ENCODE data around the gene ATP6V0C.
"Not testable (repeated sequence)": the region's sequence is repeated elsewhere in the genome, so short reads cannot be mapped to it uniquely, and the experiment has no call there.

The ATP6V0C gene

DNA sequence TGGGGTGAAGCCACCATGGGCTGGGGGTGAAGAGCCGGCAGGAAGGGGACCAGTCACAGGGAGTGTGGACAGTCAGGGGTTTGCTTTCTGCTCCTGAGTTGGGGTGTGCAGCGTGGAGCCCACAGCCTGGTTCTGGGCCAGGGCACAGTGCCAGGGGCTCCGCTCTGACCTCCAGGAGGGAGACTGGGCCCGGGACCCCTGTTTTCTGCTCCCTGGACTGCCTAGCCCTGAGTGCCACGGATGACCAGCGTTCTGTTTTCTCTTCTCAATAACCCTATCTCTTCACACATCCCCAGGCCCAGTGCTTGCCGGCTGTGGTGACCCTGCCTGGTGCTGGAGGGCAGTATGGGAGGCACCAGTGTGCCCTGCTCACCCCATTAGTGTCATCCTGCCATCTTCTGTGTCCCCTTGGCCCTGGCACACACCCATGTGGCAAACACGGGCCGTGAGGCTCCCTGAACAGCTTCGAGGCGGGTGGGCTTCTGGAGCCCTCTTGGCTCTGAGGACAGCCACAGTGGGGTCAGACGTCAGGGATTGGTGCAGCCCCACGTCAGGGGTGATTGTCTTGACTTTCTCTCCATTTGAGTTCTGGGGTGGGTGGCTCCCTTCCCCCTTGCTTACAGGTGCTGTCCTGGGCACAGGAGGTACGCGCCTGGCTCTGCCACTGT, 16.3 kb downstream of the ATP6V0C start:
- no peak for DNase-seq

DNA sequence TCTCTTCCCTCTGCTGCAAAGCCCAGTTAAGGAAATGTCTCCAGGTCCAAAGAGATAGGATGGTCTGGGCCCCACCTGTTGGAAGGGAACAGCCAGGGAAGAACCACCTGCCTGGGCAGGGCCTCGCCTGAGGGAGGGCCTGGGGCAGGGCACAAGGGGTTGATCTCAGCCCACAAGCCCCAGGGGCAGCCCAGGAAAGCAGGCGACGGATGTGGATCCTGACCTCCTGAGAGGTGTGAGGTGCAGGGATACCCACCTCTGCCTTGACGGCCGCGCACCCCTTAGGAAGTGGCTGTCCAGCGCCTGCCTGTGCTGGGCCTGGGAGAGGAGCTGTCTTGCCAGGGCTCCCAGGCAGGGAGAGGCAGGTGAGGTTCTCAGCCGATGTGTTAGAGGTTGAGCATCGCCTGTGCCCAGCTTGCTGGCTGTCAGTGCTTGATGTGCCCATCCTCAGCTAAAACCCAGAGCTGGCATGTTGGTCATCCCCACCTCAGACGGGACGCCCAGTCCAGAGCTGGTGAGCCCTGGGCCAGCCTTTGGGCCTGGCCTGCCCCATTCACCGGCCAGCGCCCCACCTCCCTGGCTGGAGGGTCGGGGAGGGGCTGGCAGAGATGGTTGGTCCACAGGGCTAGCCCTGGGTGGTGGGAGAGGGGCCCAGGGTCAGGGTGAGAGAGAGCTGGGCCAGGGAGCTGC, 17.0 kb downstream of the ATP6V0C start:
- DNase-seq: no peak

DNA sequence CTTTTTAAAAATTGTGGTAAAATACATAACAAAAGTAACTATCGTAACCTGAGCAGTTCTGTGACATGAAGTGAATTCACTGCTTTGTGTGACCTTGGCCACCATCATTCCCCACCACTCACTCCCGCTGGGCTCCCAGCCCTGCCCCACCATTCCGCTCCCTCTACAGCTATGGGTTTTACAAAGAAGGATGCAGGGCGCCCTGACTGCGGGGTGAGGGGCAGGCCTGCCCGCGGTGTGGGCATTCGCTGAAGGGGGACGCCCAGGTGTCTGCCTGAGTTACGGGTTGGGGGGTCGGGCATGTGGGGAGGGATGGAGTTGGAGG, 17.6 kb downstream of the ATP6V0C start, which contains the start of gene CEMP1:
CEMP1 (minus strand) TSS at position 38 of the 325 bp plus-strand sequence. CDS start 335 bp downstream, outside the sequence.
- no peak for DNase-seq

DNA sequence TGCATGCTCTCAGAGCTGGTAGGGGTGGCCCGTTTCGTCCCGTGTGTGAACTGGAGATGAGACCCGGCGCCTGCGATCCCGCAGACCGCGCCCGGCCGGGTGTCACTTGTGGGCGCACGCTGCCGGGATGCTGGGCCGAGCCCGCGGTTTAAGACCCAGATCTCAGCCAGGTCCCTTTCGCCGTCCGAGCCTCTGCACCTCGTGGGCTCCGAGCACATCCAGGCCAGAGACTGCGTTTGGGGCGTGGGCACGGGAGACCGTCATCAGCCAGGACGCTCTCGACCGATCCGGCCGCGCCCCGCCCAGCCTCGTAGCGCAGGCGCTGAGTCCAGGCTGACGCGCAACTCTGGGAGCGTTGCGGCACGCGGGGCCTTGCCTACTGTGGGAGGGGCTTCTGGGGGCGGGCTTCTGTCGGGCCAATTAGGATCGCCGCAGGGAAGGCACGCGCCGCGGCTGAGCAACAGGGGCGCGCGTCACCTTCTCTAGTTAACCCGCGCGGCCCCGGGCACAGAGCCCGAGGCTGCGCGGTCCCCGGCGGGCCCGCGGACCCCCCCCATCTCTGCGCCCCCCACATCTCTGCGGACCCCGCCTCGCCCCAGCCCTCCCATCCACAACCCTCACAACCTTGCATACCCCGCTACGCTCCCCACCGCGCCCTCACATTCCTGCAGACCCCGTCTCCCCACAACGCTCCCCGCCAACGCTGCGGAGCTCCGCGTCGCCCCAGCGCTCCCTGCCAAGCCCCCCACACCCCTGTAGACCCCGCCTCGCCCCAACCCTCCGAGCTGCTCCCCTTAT, 18.1 kb downstream of the ATP6V0C start:
- DNase-seq: peak; percentile 98

DNA sequence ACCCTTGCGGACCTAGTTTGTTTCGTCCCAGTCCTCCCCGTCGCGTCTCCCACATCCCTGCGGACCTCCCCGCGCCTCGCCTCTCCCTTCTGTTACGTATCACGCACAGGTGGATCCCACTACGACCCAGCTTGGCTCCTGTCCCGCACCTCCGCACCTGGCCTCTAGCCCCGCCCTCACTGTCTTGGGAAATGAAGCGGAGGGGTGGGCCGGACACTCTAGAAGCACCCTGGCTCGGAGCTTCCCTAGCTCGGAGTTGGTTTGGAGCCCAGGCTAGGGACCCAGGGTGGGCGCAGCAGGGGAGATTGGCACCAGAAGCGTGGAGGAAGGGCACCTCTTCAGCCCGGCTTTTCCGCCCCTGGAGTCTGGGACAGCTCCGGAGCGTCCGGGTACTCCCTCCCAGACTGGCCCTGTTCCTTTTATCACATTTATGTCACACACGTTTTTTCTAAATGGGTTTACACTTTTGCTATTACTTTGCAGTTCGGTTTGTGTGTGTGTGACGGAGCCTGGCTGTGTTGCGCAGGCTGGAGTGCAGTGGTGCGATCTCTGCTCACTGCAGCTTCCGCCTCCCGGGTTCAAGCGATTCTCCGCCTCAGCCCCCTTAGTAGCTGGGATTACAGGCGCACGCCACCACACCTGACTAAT, 18.9 kb downstream of the ATP6V0C start:
- DNase-seq: peak; percentile 65

DNA sequence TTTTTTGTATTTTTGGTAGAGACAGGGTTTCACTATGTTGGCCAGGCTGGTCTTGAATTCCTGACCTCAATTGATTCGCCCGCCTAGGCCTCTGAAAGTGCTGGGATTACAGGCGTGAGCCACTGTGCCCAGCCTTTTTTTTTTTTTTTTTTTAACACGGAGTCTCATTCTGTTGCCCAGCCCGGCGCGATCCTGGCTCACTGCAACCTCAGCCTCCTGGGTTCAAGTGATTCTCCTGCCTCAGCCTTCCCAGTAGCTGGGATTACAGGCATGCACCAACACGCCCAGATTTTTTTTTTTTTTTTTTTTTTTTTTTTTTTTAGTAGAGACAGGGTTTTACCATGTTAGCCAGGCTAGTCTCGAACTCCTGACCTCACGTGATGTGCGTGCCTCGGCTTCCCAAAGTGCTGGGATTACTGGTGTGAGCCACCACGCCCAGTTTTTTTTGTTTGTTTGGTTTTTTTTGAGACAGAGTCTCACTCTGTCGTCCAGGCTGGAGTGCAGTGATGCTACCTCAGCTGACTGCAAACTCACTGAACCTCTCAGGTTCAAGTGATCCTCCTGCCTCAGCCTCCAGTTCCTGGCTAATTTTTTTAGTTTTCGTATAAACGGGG, 19.5 kb downstream of the ATP6V0C start:
- not testable (repeated sequence) for DNase-seq

DNA sequence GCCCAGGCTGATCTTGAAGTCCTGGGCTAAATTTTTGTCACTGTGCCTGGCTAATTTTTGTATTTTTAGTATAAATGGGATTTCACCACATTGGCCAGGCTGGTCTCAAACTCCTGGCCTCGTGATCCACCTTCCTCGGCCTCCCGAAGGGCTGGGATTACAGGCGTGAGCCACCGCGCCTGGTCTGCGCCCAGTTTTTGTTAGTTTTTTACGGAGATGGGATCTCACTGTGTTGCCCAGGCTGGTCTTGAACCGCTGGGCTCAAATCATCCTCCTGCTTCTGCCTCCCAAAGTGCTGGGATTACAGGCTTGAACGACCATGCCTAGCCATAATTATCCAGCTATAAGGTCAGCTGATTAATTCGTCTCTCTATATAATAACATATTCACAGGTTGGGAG, 20.2 kb downstream of the ATP6V0C start:
- no peak for DNase-seq

DNA sequence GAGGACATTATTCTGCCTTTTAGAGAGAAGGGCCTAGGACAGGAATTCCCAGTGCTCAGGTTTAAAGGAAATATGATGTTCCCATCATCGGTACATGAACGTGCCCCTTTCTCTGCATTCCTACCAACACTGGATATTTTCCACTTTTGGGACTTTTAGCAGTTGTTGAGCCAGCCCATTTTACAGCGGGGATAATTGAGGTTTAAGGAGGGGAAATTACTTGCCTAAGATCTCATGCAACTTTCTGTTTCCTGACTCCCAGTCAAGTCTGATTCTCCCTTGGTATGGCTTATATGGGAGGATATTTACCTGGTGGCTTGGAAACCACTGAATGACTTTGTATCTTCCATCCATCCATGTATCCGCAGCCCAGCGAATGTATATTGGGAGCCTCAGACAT, 20.6 kb downstream of the ATP6V0C start:
- DNase-seq: not testable (repeated sequence)

DNA sequence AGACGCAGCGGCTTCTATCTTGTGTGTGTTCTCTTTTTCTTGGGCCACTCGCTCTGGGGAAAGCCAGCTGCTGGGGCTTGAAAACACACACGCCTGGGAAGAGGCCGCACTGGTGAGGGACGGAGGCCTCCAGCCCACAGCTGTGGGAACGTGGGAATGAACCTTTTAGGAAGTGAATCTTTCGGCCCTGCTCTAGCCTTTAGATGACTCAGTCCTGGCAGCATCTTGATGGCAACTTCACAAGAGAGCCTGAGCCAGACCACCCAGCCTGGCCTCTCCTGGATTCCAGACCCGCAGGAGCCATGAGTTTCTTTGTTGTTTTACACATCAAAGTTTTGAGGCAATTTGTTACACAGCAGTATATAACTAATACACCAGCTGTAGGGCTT, 21.9 kb downstream of the ATP6V0C start:
- DNase-seq: no peak

DNA sequence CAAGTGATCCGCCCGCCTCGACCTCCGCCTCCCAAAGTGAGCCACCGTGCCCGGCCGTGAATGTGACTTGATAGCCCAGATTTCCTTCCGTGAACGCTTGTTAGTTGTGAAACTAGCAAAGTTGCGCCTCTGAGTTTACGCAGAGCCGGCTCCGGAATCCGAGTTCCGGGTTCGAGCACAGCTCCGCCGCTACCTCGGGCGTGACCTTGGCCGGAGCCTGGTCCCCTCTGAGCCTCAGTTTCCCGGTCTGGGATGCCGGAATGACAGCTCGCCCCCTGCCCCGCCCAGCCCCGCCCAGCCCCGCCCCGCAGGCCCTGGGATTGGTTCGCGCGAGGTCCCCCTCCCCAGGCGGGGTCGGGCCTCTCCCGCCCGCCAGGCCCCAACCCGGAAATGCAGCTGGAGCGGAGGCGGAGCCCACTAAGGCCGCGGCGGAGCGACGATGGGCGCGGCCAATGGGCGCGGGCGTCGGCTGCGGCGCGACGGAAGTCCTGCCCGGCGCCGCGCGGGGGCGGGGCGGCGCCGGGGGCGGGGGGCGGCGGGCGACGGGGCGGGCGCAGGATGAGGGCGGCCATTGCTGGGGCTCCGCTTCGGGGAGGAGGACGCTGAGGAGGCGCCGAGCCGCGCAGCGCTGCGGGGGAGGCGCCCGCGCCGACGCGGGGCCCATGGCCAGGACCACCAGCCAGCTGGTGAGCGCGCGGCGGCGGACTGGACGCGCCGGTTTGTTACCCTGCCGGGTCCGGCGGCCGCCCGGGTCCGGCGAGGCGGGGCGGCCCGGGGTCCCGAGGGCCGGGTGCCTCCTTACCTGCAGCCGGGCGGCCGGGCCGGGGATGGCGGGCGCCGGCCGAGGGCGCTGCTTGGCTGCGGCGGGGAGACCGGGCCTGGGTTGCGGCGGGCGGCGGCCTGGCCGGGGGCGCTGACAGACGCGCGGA, 24.0 kb downstream of the ATP6V0C start, which contains the start of gene PDPK1:
PDPK1 (plus strand) TSS at position 571 of the 929 bp plus-strand sequence; CDS start at position 663, 92 bp downstream.
- DNase-seq: peak; percentile 92 to 93

DNA sequence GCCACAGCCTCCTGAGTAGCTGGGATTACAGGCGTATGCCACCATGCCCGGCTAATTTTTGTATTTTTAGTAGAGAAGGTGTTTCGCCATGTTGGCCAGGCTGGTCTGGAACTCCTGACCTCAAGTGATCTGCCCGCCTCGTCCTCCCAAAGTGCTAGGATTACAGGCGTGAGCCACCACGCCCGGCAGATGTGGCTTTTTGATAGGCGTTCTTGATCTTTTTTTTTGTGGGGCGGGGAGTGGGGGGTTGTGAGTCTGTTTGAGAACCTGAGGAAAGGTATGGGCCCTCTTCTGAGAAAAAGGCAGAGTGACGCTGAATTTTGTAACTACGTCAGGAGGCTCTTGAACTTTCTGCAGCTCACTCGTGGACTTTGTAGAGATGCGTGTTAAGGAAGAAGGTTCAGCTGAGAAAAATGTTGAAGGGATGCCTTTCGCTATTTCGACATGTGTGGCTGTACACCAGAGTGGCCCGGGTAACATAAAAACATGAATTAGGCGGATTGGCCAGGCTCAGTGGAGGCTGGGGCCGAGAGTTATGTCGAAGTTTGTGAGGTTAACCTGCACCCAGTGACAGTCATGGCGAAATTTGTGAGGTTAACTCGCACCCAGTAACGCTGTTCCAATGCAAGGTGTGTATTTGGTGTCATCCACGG, 25.6 kb downstream of the ATP6V0C start:
- not testable (repeated sequence) for DNase-seq

DNA sequence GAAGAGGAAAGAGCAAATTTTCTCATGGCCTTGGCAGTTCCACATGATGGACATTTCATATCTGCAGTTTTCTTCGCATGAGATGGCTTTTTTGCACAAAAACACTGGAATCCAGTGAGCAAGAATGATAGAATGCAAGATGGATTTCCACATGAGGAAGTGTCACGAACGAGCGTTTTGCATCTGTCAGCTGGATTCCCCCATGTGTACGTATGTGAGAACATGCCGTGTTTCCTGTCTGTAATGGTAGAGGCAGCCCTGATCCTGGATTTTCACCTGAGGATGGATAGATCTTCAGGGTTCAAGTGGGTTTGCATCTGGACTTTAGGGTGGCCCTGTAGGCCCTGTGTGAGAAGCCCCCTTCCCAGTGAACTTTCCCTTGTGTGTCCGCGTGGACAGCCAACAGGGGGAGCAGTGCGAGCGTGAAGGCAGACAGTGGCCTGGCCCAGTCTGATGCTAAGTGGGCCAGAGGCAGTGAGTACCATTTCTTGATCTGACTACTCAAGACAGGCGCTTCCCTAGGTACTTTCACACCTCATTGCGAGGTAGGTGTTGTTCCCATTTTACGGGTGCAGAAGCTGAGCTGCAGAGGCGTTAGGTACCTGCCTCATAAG, 26.2 kb downstream of the ATP6V0C start:
- peak; percentile 44 to 50 for DNase-seq

DNA sequence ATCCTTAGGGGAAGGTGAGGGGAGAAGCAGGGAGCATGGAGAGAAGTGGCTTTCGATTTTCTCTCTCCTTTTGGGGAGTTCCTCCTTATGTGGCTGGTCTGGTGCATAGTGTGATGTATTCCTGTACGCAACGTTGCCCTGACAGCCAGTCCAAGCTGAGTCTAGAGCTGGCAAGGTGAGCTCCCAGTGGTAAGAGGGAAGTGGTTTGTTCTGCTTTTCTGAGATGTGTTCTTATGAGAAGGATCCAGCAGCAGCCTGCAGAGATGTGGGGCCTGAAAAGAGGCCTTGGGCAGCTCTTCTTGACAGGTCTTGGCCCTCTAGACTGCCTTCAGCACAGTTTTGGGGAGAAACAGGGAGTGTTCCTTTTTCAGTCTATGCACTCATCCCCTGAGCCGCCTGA, 27.2 kb downstream of the ATP6V0C start:
- not testable (repeated sequence) for DNase-seq

DNA sequence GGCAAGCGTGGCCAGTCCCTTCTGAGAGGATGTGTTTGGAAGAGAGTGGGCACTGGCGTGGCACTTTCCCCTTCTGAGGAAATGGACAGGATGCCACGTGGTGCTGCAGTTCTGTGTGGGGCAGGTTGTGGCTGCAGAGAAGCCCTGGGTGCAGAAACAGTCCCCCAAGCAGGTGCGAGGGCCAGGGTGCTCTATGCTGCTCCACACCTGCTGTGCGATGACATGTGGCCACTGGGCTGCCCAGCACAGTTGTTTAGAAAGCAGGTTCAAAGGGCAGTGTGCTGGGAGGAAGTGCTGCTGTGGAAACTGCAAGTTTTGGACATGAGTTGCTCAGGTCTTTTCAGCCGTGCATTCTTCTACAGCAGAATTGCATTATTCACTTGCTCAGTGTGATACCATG, 27.7 kb downstream of the ATP6V0C start:
- DNase-seq: not testable (repeated sequence)

DNA sequence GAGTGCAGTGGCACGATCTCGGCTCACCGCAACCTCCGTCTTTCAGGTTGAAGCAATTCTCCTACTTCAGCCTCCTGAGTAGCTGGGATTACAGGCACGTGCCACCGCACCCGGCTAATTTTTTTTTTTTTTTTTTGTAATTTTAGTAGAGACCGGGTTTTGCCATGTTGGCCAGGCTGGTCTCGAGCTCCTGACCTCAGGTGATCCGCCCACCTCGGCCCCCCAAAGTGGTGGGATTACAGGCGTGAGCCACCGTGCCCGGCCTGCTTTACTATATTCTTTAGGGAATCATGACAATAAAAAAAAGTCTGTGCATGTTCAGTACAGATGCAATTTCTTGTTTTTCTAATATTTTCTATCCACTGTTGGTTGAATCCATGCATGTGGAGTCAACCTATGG, 30.0 kb downstream of the ATP6V0C start:
- DNase-seq: not testable (repeated sequence)

DNA sequence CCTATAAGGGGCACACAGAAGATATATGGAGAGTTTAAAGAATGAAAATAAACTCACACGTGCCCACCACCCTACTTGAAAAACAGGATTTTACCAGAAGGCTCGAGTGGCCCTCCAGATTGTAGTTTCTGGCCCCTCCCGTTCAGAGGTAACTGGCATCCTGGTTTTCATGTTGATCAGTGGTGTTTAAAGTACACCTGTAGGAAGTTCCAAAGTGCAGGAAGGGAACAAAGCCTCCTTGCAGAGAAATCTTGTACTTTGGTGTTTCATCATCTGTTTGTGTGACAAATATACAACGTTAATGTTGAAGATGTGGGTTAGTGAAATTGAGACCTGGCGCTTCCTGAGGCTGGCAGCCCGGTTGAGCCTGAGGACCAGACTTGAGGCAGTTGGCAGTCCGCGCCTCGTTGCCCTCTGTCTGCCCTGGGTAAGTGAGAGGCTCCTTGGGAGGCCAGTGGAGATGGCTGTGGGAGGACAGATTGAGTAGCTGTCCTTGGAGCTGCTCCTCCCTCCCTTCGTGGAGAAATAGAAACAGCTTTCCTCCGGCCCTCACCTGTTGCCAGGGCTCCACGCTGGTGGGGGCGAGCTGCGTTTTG, 36.6 kb downstream of the ATP6V0C start:
- DNase-seq: not testable (repeated sequence)

DNA sequence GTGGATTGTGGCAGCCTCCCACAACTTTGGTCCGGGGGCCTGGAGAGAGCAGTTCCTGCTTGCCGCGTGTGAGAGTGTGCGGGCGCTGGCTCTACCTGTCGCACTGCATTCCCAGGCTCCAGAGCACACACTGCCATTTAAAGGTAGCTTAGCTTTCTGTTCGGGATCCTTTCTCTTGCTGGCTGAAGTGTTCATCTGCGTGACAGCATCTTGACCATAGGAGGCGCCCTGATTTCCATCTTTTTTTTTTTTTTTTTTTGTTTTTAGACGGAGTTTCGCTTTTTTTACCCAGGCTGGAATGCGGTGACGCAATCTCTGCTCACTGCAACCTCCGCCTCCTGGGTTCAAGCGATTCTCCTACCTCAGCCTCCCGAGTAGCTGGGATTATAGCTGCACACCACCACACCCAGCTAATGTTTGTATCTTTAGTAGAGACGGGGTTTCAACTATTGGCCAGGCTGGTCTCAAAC, 37.7 kb downstream of the ATP6V0C start:
- not testable (repeated sequence) for DNase-seq

DNA sequence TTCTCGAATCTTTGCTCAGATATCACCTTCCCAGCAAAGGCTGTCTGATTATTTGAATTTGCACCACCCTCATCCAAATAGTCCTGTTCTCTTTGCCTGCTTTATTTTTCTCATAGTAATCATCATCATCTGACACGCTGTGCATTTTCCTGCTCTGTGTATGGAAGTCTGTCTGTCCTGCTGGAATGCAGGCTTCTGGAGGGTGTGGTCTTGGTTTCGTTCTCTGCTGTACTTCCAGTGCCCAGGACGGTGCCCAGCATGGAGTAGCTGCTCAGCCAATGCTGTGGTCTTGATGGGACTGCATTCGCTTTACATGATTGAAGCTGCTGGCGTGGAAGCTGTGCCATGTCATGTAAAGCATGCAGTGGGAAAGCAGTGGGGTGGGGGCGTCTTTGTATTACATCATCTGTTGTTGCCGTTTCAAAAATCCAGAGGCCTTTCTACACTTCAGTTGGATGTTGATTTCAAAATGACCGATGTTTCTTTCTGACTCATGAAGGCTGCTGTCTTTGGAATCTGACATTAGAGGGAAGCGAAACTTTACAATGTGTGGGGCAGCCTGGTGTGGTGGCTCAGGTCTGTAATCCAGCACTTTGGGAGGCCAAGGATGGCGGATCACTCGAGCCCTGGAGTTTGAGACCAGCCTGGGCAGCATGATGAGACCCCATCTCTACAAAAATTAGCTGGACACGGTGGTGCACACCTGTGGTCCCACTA, 41.1 kb downstream of the ATP6V0C start:
- DNase-seq: not testable (repeated sequence)

DNA sequence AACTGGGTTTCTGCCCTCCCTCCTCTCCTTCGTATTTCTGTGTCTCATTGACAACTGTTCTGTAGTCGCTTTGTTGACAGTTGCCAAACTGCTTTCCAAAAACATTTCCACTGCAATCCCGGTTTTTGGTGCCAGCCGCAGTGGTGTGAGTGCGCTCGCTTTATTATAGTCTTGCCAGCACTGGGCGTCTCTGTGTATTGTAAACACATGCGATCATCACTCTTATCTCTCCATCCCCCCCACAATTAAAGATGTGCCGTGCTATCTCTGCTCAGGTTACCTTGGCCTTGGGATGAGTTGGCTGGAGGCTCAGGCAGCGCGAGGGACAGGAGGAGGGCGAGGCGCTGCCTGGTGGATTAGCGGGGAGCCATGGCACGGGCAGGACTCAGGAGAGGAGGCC, 43.4 kb downstream of the ATP6V0C start:
- not testable (repeated sequence) for DNase-seq

Measured in stimulated activated CD4-positive, alpha-beta T cell treated with anti-CD3 and anti-CD28 coated beads, Interleukin-2, amount 100 ng/mL, for 24 hours (primary cell).